A673 (cell line): ENCODE results near the gene PWWP2B. TPM values are rescaled to one million over a fixed set of nuclear protein-coding genes. Genes with fewer than 3 reads are reported as not detected.

Experiments used
- BruUV-seq: library from RNA; stranded (reverse); fragments of 400-500 nt; replicated peaks from 2 replicates; lab custom pipeline; 2021; lab: Mats Ljungman, UMichigan
- CTCF ChIA-PET: fragments of 300-600 bp; sonication (Branson Sonifier 250); formaldehyde crosslinking; loops from one replicate; lab custom pipeline; 2022; ENCODE audit warnings: antibody characterized with exemption; lab: Charles Lee
- POLR2A ChIA-PET: fragments of 300-600 bp; sonication (Branson Sonifier 250); formaldehyde crosslinking; loops from one replicate; lab custom pipeline; 2022; ENCODE audit warnings: antibody characterized with exemption; ENCODE audit not compliant: low non-redundant PET; lab: Charles Lee
- DNase-seq: peaks from one replicate; pipeline ENCODE4 v3.0.0-alpha.2; 2015; ENCODE audit warnings: low spot score
- H3K27ac ChIP-seq: fragments of 200-600 bp; sonication (generic); 2 replicates; pipeline ENCODE4 v1.5.1; 2016; ENCODE audit warnings: mixed run types, low read depth, mild to moderate bottlenecking, mixed read lengths, antibody characterized with exemption, low read length; ENCODE audit not compliant: poor library complexity, severe bottlenecking
- H3K27me3 ChIP-seq: fragments of 200-600 bp; sonication (generic); replicated peaks from 2 replicates; pipeline ENCODE4 v1.6.1; 2017; ENCODE audit warnings: mixed run types, low read depth, mild to moderate bottlenecking, mixed read lengths, antibody characterized with exemption, low read length; ENCODE audit not compliant: insufficient read depth, poor library complexity
- H3K36me3 ChIP-seq: fragments of 200-600 bp; sonication (generic); 2 replicates; pipeline ENCODE4 v1.6.1; 2016; ENCODE audit warnings: mixed run types, mild to moderate bottlenecking, mixed read lengths, antibody characterized with exemption, low read length; ENCODE audit not compliant: insufficient read depth, poor library complexity, severe bottlenecking
- H3K4me1 ChIP-seq: fragments of 200-600 bp; sonication (generic); 2 replicates; pipeline ENCODE4 v1.6.1; 2017; ENCODE audit warnings: mixed run types, mild to moderate bottlenecking, mixed read lengths, antibody characterized with exemption, low read length; ENCODE audit not compliant: insufficient read depth, poor library complexity, severe bottlenecking
- H3K4me3 ChIP-seq: fragments of 200-600 bp; sonication (generic); 2 replicates; pipeline ENCODE4 v1.5.1; 2016; ENCODE audit warnings: low read depth, mixed run types, mild to moderate bottlenecking, mixed read lengths, low read length; ENCODE audit not compliant: poor library complexity, severe bottlenecking
- H3K9me3 ChIP-seq: fragments of 200-600 bp; sonication (generic); 2 replicates; pipeline ENCODE4 v1.6.1; 2016; ENCODE audit warnings: mixed run types, low read depth, mild to moderate bottlenecking, mixed read lengths, antibody characterized with exemption, low read length; ENCODE audit not compliant: poor library complexity, severe bottlenecking
- EZH2 ChIP-seq: fragments of 200-600 bp; sonication (generic); IDR thresholded peaks from 2 replicates; pipeline ENCODE4 v1.6.1; 2017; ENCODE audit warnings: borderline replicate concordance, low read depth, mild to moderate bottlenecking, mixed read lengths, antibody characterized with exemption, low read length; ENCODE audit not compliant: poor library complexity, severe bottlenecking
- intact Hi-C: fragments of 100-400 bp; cut with micrococcal nuclease; formaldehyde crosslinking; loops from one replicate; pipeline ENCODE4 v1.10.0; 2022; ENCODE audit not compliant: unreplicated experiment
- total RNA-seq: library from RNA; stranded (reverse); gene quantifications from 2 replicates; pipeline ENCODE4 v1.2.3, GENCODE V29; 2021
- TF ChIP-seq, protein P1 (sequence below): fragments of 300-800, 200-600 bp; sonication (generic); conservative IDR thresholded peaks from 2 replicates; pipeline ENCODE4 v1.5.1; 2017; ENCODE audit warnings: low read depth, mild to moderate bottlenecking, antibody characterized with exemption, low read length, moderate library complexity, mixed read lengths

Gene PWWP2B
- total RNA-seq, 1 experiment from 2014 or later = 18.6 TPM

DNA sequence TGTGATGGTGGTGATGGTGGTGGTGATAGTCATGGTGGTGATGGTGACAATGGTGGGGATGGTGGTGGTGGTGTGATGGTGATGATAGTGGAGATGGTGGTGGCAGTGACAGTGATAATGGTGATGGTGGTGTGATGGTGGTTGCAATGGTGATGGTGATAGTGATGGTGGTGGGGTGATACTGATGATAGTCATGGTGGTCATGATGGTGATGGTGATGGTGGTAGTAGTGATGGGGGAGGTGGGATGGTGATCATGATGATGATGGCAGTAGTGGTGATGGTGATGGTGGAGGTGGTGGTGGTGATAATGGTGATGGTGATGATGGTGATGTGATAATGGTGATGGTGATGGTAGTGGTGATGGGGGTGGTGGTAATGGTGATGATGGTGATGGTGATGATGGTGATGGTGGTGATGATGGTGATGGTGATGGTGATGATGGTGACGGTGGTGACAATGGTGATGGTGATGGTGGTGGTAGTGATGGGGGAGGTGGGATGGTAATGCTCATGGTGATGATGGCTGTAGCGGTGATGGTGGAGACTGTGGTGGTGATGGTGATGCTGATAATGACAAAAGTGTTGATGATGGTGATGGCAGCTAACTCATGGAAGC, 4.7 kb upstream of the PWWP2B start:
- H3K36me3 ChIP-seq = no peaks in the 10 kb centered on the region
- no peaks in the 10 kb centered on the region for H3K9me3 ChIP-seq
- POLR2A ChIA-PET = interaction anchor here (0.6 kb wide), 1 partner anchor 286 kb away, joined by 5 read pairs; no protein-coding TSS in a partner anchor
- peaks cover 23% of the 10 kb centered on the region for H3K4me1 ChIP-seq
- no peak overlapping the region for H3K27ac ChIP-seq
- CTCF ChIA-PET = interaction anchor here (0.6 kb wide), 1 partner anchor 72 kb away, joined by 3 read pairs; no protein-coding TSS in a partner anchor
- intact Hi-C loops = no loop called here
- BruUV-seq = no TSS peak
- TF ChIP-seq, protein P1, sequence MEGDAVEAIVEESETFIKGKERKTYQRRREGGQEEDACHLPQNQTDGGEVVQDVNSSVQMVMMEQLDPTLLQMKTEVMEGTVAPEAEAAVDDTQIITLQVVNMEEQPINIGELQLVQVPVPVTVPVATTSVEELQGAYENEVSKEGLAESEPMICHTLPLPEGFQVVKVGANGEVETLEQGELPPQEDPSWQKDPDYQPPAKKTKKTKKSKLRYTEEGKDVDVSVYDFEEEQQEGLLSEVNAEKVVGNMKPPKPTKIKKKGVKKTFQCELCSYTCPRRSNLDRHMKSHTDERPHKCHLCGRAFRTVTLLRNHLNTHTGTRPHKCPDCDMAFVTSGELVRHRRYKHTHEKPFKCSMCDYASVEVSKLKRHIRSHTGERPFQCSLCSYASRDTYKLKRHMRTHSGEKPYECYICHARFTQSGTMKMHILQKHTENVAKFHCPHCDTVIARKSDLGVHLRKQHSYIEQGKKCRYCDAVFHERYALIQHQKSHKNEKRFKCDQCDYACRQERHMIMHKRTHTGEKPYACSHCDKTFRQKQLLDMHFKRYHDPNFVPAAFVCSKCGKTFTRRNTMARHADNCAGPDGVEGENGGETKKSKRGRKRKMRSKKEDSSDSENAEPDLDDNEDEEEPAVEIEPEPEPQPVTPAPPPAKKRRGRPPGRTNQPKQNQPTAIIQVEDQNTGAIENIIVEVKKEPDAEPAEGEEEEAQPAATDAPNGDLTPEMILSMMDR = no peak
- TF ChIP-seq EZH2 = no peak
- DNase-seq = no peak
- H3K4me3 ChIP-seq = no peak overlapping the region
- H3K27me3 ChIP-seq = no peaks in the 10 kb centered on the region

DNA sequence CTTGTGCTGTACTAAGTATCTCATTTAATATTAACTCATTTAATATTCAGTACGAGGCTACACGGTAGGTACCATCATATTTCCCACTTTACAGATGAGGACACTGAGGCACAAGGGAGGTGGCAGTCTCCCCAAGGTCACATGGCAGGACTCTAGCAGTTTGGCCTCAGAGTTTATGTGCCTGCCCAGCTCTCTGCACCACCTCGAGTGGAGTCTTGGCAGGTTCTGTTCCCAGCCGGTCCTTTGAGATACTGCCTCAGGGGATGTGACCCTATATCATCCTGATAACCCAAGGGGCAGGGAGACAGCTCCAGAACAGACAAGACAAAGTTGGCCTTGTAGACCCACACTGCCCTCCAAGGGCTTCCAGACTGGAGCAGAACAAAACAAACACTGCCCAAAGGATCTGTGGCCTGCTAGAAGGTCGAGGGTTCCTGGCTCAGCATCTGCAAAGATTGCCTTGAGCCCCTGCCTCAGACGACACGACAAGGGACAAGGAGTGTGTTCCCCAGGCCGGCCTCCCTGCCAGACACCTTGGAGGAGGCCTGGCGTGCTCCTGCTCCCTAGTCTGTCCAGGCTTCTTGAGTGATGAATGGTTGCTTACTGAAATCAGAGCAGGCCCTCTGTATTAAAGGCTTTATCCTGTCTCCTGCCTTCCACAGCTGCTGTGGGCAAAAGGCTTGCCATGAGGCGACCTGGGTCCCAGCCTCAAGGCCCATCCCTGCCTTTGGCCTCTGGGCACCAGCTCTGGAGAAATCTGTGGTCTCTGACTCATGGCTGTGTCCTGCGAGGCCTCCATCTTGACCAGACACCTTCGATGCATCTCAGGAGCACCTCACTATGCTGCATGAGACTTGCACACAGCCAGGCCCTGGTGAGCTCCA, 3.9 kb upstream of the PWWP2B start:
- intact Hi-C loops = no loop called here
- TF ChIP-seq, protein P1 = no peak
- no peak for TF ChIP-seq EZH2
- ChIA-PET POLR2A (interaction anchor here (0.6 kb wide), 1 partner anchor 287 kb away, joined by 5 read pairs; no protein-coding TSS in a partner anchor), CTCF (interaction anchor here (0.6 kb wide), 1 partner anchor 73 kb away, joined by 3 read pairs; no protein-coding TSS in a partner anchor)
- Histone ChIP-seq H3K4me3 (no peak overlapping the region), H3K4me1 (peaks cover 19% of the 10 kb centered on the region), H3K36me3 (no peaks in the 10 kb centered on the region), H3K27me3 (no peaks in the 10 kb centered on the region), H3K27ac (no peak overlapping the region), H3K9me3 (no peaks in the 10 kb centered on the region)
- no peak for DNase-seq
- BruUV-seq = no TSS peak

DNA sequence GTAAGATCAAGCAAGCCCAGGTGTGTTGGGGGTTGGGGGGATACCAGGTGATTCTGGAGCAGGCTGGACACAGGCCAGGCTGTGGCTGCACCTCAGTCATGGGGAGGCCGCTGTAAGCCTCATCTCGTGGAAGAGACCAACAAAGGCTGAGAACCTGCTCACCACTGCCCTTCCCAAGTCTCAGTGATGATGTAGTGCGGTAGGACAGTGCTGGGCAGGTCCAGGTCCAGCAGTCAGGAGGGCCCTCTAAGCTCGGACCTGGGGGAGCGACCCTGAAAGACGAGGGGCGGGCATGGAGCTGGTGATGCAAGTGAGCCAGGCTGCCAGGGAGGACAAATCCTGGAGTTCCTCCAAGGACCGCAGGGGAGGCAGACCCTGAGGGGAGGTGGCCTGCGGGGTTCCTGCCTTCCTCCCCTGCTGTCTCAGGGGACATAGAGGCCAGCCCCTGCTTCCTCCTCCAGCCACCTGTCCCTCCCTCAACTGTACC, 3.3 kb upstream of the PWWP2B start:
- POLR2A ChIA-PET = no interaction called here

More for the DNA sequence above, 3.3 kb upstream of the PWWP2B start:
- no peak for TF ChIP-seq EZH2
- TF ChIP-seq, protein P1 = no peak
- Histone ChIP-seq H3K9me3 (no peaks in the 10 kb centered on the region), H3K4me1 (peaks cover 26% of the 10 kb centered on the region), H3K27me3 (no peaks in the 10 kb centered on the region), H3K36me3 (no peaks in the 10 kb centered on the region), H3K4me3 (no peak overlapping the region), H3K27ac (no peak overlapping the region)
- intact Hi-C loops = no loop called here
- CTCF ChIA-PET = no interaction called here
- DNase-seq = no peak
- no TSS peak for BruUV-seq
